Activated T-cell treated with anti-CD3 and anti-CD28 coated beads for 4 hours (primary cell): Measurements from ENCODE around the gene IFI27L2.

Experiments used
- DNase-seq: peaks from one replicate; pipeline ENCODE4 v3.0.0-alpha.2; 2020

Gene IFI27L2

DNA sequence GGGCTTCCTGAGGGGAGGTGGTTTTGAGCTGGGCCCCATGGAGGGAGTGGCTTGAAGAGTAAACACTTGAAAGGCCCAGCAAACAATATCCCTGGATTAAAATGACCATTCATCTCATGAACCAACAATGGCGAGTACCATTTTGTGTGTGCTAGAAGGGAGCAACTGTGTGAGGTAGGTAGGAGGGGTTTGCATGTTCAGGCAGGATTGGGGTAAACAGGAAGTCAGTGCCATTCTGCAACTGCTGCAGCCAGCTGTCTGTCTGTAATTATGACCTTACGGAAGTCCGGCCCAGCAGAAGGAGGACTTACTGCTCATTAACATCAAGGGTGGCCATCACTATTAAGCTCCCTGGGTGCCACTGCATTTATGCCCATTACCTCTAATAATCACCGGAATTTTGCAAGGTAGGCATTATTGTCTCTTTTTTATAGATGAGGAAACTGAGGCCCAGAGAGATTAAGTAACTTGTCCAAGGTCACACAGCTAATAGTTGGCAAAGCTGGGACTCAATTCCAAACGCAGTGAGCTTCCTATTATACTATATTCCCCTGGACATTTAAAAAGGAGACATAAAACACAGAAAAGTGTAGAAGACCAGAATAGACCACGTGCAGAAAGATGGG is 16.6 kb upstream of the IFI27L2 start:
- DNase-seq, result no peak

DNA sequence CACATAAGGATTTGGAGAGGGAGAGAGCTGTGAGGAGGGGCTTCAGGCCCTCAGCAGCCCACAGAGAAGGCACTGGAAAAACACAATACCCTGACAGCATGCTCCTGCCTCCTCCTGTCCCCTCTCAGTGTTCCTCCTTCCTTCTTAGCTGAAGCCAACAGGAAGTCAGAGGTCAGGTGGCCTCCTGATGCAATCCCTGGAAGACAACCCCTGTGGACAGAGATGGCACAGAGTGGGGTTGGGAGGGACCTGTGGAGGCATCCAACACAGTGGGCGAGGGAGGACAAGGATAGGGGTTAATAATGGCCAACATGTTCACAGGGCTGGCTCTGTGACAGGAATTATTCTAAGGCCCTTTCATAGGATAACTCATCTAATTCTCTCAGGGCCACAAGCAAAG is 15.4 kb upstream of the IFI27L2 start:
- DNase-seq, result no peak

DNA sequence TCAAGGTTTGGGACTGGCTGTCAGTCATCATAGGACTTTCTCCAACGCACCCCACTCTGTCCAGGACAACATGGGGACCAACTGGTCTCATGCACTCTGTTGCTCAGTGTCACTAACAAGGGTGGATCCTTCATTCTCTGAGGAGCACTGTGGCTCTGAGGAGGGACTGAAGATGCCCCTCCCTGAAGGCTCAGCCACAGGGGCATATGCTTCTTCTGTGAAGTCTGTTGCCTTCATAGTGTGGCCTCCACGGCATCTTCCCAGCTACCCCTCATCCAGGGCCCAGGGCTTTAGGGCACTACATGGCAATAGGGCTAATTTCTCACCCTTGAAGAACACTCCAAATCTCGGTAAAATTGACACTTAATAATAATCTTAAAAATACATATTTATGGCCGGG is 14.3 kb upstream of the IFI27L2 start:
- no peak for DNase-seq

DNA sequence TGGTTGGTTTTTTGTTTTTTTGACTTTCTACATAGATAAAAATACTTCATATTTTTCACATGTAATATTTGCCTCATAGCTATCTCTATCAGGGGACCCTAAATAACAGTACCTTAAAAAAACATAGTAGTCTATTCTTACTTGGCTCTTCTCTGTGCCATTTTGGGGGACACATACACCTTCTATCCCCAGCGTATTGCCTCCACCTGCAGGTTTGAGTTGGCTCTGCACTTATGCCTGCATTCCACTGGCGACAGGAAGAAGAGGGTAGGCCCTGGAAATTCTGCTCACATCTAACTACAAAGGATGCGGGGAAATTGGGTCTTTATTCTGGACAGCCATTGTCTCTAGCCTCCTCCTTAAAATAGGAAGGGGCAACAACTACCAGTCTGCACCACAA is 13.8 kb upstream of the IFI27L2 start:
- DNase-seq, result no peak

DNA sequence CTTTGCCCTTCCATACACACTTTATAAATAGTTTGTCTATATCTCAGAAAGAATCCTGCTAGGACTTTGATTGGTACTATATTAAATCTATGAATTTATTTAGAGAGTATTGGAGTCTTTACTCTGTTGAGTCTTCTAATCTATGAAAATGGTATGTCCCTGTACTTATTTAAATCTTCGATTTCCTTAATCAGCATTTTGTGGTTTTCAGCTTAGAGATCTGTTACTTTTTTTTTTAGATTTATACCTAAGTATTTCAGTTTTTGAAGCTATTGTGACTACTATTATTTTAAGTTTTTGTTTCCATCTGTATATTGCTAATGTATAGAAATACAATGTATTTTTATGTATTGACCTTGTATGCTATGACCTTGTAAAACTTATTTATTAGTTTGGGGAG is 13.4 kb upstream of the IFI27L2 start:
- no peak for DNase-seq

DNA sequence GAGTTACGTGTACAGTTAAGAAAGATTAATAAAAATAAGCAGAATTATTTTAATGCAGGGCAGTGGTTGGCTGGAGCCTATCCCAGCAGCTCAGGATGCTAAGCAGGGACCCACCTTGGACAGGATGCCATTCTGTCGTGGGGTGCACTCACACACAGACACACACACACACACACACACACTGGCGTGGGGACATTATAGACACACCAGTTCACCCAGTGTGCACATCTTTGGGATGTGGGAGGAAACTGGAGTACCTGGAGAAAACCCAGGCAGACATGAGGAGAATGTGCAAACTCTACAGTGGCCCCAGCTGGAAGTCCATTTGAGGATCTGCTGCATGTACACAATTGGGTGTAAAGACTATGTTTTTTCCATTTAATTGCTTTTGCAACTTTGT is 12.8 kb upstream of the IFI27L2 start:
- no peak for DNase-seq

DNA sequence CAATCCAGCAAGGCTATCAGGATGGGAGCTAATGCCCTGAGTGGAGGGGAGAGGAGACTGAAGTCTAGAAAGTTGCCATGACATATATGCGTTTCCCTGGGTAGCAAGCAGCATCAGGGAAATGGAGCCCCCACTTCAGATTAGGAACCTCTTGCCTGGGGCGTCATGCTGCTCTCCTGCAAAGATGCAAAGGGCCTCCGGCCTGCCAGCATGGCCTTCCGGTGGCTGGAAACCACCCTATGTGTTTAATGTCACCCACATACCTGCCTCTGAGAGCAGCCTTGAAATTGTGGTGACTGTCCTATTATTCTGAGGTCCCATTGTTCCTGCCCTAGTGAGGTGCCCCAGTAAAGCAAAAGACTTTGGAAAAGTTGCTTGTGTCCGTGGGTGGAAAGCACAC is 10.0 kb upstream of the IFI27L2 start:
- DNase-seq, result no peak

DNA sequence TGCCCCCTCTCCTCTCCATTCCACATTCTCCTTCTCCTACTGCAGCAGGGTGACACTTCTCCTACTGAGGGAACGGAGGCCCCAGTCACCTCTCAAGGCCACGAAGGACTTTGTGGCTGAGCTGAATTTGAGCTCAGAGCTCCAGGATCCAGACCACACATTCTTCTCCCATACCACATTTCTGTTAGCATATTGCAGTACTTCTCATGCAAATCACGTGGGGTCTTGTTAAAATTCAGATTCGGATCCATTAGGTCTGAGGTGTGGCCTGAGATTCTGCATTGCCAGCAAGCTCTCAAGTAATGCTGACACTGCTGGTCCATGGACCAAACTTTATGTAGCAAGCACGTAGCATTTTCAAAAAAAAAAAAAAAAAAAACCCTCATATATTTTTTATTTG is 9.6 kb upstream of the IFI27L2 start:
- no peak for DNase-seq

DNA sequence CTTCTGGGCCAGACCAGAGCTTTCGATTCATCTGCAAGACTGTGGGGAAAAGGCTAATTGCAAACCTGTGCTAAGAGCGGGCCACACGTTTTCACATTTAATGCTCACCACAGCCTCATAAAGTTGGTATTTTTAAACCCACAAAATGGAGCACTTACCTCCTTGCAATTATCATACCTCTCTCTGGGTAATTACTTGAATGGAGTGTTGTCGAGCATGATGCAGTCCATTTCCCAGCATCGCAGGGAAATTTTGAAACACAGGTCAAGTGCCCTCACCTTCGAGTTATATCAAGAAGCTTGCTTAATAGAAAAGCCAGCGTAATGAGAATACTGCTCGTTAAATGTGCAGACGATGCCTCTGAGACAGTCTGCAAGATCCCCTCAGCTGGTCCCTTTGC is 8.8 kb upstream of the IFI27L2 start:
- no peak for DNase-seq

DNA sequence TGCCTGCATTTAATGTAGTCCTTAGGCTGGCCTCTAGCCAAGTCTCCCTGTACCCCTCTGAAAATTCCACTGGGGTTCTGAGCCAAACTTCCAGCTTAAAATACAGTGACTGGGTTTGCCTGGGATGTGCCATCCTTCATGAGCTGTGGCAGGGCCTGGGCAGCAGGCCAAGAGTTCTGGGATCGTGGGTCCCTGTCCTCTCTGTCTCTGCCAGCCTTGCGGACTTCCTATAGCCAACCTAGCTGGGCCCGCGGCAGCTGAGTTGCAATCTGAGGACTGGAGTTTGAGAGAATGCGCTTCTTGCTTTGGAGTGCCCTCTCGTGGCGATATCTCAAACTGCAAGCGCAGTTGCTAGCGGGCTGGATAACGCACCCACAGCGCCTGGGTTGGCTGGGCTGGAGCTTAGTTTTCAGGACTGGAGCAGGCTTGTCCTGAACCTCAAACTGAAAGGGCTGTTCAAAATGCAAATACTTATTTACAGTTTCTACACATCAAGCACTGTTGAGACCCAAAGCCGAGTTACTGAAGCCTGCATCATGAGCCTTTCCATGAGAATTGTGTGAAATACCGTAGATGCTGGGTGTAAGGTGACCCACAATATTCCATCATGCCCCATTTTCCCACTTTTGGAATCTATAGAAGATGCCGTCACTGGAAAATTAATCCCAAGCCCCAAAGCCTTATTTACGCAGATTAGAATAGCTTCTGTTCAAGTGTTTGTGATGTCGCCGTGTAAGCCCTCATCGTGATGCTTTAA is 7.3 kb upstream of the IFI27L2 start:
- DNase-seq, result peak; percentile 86

DNA sequence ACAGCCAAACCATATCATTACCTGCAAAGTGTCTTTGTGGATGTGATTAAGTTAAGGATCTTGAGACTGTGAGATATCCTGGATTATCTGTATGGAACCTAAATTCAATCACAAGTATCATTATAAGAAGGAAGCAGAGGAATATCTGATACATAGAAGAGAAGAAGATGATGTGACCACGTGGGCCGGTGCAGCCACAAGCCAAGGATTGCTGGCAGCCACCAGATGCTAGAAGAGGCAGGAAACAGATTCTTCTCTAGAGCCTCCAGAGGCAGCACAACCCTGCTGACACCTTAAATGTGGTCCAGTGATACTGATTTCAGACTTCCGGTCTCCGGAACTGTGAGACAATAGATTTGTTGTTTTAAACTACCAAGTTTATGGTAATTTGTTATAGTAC is 6.1 kb upstream of the IFI27L2 start:
- no peak for DNase-seq

DNA sequence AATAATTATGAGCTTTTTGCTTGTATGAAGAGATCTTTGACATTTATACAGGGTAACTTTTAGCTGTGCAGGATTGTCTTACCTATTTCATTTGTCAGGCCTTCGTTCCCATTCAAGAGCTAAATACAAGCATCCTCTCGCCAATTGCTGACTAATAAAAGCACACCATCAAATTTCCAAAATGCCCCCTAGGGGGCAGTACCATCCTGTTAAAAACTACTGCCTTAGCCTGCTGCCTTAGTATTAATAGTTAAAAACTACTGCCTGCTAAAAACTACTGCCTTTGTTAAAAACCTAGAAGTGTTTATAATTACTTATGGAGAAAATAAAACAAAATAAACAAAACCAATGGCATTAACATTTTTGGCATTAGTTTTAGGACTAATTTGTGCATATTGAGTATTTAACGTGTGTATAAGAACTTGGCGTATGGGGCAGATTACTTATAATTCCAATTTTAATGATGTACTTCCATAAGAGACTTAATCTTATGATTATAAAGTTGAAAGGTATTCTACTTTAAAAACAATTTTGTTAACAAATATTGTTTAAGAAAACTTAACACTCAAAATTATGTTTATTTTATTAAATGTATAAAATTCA is 3.0 kb upstream of the IFI27L2 start:
- DNase-seq, result peak; percentile 58

DNA sequence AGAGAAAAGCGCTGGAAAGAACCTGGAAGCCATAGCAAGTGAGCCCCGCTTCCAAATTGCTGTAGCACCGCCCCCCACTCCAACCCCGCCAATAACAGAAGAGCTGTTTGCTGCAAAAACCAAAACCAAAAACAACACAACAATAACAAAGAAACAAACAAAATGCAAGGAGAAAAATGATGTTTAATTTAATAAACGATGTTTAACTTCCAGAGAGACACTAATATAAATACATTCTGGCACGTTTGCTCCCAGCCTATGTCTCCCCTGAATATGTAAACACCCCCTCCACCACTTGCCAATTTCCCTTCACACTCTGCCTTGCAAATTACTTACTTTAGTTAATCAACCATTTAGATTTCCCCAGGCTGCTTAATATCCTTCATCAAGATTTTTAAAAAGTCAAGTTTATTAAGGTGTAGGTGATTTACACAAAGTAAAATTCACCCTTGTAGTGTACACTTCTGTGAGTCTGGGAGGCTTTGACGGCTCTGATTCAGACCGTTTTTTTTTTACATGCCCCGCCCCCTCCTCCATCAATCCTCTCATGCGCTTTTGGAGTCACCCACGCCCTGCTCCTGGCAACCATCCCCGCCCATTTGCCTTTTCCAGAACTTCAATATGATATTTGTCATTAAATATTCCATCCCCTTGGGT is 482 bp upstream of the IFI27L2 start:
- peak; percentile 6 for DNase-seq

DNA sequence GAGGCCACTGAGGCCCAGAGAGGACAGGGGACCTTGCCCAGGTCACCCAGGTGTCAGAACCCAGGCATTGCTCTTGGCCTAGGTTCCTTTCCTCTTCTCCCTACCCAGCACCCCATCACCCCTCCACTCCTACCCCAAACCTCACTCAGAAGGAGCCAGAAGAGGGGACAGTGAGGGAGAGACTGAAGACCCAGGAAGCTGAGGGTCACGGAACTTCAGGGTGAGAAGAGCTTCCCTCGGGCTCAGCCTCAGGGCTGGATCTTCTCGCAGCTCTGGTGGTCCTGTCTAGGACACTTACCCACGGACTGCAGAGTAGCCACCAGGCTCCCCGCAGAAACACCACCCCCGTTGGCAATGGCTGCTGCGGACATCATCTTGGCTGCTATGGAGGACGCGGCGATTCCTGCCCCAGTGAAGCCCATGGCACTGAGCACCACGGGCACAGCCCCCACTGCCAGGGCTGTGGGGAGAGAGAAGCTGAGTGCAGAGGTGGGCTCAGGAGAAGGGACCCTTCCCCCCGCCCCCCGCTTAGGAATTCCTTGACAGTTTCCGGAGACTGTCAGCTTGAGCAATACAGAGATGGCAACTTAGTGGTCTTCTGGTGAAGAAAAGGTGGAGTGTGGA is 1.1 kb downstream of the IFI27L2 start:
- DNase-seq, result no peak

DNA sequence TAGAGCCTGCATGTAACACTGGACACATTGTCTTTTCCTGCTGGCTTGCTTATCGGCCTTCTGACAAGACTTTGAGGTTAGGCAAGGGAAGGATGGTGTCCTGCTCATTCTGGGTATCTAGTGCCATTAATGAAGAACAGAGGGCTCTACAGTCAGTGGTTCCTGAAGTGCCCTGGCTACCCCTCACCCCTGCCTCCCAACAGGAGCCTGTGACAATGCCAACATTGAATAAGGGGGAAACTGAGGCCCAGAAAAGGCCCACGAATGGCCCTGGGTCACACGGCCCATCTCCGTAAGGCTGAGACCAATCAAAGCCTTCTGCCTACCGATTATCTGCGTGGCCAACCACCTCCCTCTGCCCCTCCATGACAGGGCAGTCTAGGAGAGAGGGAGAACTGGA is 2.1 kb downstream of the IFI27L2 start:
- no peak for DNase-seq

DNA sequence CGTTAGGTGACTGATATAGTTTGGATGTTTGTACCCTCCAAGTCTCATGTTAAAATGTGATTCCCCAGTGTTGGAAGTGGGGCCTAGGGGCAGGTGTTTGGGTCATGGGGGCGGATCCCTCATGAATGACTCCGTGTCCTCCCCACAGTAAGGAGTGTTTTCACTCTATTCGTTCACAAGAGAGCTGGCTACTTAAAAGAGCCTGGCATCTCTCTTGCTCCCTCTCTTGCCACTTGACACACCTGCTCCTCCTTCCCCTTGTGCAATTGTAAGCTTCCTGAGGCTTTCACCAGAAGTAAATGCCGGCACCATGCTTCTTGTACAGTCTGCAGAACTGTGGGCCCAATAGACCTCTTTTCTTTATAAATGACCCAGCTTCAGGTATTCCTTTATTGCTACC is 2.6 kb downstream of the IFI27L2 start:
- no peak for DNase-seq

DNA sequence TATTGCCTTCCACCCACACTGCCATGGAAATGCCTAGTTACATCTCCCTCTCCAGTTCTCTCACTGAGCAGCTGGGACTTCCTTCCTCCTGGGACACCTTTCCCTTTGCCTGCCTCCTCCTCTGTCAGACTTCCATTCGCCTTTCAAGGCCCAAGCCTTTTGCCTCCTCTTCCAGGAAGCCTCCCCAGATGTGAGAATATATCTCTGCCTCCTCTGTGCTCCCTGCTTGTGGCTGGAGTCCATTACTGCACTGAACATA is 3.1 kb downstream of the IFI27L2 start:
- DNase-seq, result no peak

DNA sequence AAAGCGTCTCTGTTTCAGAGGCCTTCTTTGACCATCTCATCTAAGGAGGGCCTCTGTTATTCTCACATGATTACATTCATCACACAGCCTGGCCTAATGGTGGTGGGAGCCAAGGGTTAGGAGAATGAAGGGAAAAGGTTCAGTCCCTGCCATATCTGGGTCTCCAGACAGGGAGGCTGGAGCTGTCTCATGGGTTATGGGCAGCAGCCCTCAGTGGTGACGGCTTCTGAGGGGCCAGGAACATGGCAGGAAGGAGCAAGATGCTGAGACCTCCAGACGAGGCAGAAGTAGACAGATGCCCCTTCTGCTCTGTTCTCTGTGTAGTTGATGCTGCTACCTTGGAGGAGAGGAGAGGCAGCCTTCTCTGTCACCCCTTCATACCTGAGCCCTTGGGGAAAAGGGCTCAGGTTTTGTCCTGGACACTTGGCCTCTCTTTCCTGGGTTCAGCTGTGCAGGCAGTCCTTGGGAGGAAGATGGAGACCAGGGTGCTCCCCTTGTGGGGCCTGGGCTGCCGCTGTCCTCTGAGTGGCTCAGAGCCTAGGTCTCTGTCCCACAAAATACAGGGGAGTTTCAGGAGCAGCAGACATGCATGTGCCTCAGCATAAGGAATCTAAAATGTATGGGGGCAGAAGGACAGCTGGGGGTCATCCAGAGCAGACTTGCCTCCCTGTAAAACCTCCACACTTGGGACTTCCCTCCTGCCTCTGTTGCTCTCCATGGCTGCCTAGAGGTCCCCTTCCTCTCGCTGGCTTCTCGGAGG is 3.6 kb downstream of the IFI27L2 start:
- no peak for DNase-seq

DNA sequence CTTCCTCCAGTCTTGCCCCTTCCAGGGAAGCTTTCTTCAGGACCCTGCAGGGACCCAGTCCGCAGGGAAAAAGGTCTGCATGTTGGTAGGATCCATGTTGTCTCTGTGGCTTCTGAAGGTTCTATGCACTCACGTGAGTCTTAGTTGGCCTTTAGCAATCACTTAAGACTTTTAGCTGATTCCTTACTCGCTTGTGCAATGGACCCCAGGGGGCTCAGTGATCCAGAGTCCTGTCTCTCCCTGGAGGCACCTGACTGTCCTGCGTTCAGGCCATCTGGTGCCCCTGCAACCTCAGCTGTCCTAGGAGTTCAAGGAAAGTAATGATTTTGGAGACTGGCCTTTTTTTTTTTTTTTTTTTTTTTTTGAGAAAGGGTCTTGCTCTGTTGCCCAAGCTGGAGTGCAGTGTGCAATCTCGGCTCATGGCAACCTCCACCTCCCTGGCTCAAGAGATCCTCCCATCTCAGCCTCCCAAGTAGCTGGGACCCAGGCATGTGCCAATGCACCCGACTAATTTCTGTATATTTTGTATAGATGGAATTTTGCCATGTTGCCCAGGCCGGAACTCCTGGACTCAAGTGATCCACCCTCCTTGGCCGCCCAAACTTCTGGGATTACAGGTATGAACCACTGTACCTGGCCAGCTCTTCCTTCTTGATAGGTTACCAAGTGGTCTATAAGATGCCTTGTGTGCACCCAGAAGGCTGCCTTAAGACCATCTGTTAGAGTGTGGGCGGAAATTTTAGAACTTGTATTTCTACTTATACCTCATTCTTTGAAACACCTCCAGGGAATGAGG is 4.6 kb downstream of the IFI27L2 start:
- no peak for DNase-seq

DNA sequence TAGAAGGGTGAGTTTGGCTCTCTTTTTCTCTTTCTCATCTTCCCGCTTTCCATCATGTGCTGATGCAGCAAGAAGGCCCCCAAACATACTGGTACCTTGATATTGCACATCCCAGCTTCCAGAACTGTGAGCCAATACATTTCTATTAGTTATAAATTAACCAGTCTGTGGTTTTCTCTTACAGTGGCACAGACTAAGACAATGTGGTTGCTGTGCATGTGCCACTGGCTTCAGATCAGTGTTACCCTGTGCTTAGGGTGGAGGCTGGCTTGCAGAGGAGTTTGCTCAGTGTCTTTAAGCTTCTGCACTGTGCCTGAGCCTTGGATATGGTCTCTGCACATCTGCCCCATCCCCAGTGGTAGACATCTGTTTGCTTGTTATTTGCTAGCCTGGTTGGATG is 5.5 kb downstream of the IFI27L2 start:
- DNase-seq, result no peak

DNA sequence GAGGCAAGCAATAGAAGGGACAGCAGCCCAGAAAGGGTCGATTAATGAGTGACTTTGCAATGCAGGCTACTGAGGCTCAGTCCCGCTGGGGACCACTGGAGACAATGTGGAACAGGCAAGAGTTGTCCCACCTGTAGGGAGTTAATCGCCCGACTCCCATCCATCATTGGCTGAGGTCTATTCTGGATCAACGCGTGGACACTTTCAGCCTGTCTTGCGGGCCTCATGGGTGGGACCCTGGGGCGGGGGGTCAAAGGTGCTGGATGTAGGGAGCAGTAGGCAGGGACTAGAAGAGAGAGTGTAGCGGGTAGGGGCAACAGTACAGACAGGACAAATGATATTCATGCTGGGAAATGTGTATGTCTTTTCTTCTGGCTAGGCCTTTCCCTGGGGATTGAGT is 6.1 kb downstream of the IFI27L2 start:
- no peak for DNase-seq

DNA sequence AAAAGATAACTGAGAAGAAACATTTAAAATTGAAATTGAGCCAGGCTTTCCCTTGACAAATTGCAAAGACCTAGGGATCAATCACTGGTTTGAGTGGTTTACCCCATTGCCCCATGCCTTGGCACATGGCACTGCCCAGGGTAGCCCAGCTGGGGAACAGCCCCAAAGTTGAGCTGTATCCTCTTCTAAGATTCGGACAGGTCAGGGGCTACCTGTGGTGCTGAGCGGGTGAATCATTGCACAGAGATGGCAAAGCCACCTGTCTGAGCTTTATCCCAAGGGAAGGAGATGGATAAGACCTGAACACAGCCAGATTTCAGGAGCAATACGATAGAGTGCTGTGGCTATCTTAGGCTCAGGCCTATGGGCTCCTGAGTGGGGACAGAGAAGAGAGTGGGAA is 7.0 kb downstream of the IFI27L2 start:
- DNase-seq, result no peak
